Forelimb muscle (tissue), 1 donor: Measurements from ENCODE around the gene LGALS14. TPM values are rescaled to one million over a fixed set of nuclear protein-coding genes. Genes with fewer than 3 reads are reported as not detected.
"Not testable (repeated sequence)": the region's sequence is repeated elsewhere in the genome, so short reads cannot be mapped to it uniquely, and the experiment has no call there.

Source experiments
- DNase-seq: peaks from one replicate; pipeline ENCODE4 v3.0.0-alpha.2; 2013; ENCODE audit warnings: low read depth
- polyA plus RNA-seq: library from polyadenylated mRNA; unstranded; fragments of 120-200 nt; gene quantifications from one replicate; pipeline ENCODE4 v1.2.1, GENCODE V29; 2013; ENCODE audit not compliant: insufficient read length

LGALS14 gene
- polyA plus RNA-seq, 1 donor = 0.30 TPM

- DNase-seq = no peak
These were observed 8.5 kb upstream of the LGALS14 start for GRCh38 chr19:39695759-39696158.

DNA sequence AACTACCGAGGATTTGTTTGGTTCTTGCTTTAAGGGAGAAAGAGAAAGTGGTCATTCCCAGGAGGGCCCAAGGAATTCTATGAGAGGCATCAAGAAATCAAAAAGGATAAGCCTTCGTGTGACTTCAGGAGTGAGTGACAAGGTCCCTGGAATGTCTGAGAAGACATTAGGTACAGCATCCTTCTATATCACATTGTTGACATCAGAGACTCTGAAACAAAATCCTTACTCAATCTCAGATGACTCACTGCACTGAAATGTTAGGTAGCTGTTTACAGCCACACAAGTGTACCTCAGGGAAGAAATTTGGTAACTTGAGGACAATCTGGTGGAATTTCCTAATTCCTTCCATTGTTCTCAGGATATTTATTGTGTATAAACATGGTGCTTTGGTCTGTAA lies 7.9 kb upstream of the LGALS14 start:
- DNase-seq = no peak

DNA sequence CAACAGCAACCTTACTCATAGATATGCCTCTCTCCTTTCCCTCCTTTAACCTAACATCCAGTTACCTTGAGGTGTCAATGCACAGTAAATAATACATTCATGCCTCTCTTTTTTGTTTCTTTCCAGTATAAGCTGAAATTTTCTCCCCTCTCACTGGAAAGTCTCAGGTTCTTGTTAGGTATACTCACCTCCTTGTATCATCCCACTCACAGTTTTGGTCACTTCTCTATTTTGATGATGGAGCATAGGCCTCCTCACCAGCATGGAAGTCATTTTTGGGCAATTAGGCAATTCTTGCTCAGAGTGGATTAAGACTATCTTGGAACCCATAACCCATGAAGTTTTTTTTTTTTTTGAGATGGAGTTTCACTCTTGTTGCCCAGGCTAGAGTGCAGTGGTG lies 5.7 kb upstream of the LGALS14 start:
- no peak for DNase-seq

GRCh38 chr19:39701291-39701690 lies 3.0 kb upstream of the LGALS14 start:
- DNase-seq = no peak

- DNase-seq = no peak
These were observed 1.4 kb downstream of the LGALS14 start for GRCh38 chr19:39705578-39706188.

GRCh38 chr19:39708594-39708993 lies 4.3 kb downstream of the LGALS14 start:
- no peak for DNase-seq

GRCh38 chr19:39709026-39709872 lies 5.0 kb downstream of the LGALS14 start:
- no peak for DNase-seq

GRCh38 chr19:39710333-39710890 lies 6.1 kb downstream of the LGALS14 start:
- no peak for DNase-seq

- DNase-seq = not testable (repeated sequence)
These were observed 15.9 kb downstream of the LGALS14 start for GRCh38 chr19:39720144-39720543.

- DNase-seq = no peak
These were observed 21.7 kb downstream of the LGALS14 start for GRCh38 chr19:39725995-39726394.

DNA sequence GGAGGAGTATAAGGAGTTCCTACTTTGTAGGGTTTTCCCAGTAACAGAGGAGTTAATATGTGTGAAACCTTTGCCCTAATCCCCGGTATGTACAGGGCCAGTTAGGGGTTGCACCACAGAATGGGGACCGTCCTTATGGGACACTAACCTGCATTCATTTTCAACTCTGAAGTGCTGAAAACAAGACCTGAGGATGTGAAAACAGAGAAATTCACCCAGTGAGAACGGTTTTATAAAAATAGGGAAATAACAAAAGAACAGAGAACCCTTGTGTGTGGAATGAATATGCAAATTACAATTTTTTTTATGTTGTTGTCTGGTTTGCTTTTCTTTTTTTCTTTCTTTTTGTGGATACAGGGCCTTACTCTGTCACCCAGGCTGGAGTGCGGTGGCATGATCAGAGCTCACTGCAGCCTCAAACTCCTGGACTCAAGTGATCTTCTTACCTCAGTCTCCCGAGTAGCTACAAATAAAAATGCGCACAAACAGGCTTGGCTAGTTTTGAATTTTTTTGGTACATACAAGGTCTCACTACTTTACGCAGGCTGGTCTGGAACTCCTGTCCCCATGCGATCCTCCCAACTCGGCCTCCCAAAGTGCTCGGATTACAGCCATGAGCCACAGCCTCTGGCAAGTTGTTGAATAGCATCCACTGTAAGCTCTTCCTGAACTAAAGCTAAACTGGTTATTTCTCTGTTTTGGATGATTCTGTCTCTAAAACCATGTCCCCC lies 23.0 kb downstream of the LGALS14 start:
- DNase-seq = no peak

DNA sequence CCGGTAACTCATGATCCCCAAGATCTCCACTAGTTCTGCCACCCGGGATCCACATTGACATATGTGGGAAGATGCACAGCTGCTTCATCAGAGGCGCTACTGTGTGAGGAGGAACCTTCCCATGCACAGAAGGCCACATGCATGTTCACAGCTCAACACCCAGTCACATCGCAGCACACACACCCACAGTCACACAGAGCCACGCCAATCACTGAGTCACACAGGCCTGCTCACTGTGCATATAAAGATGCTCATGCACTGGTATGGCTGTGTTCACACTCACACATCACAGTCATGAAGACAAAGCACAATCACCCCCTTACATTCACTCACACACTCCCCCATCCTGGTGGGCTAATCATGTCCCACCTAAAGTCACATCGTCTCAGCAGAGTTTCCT lies 23.8 kb downstream of the LGALS14 start:
- DNase-seq = no peak

DNA sequence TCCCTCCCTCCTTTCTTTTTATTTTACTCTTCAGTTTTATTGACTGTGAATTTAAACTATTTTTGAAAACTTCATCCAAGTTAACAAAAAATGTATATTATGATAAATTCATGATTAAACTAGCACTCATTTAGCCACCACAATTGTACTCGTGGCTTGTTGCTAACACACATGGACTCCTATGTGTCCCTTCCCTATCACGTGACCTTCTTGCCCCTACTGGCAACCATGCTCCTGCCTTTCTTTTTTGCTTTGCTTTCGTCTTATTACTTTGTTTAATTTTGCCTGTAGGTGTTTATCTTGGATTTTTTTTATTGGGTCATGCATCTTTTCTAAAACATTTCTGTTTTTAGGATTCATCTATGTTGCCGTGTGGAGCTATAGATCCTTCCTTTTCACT lies 25.3 kb downstream of the LGALS14 start:
- DNase-seq = no peak

DNA sequence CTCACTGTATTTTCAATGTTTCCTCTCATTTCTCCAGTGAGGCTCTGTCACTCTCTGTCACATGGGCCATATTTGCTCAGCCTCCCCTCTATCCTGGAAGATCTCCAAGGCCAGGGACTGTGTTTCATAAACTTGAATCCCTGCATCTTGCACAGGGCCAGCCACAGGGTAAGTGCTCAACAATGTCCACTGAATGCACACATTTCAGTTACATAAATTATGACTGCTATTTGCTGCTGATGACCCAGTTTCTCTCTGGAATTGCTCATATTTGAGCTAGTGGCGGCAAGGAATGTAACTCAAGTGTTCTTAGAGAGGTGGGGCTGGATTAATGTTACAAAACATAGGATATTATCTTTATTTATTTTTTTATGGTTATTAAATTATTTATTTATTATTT lies 27.4 kb downstream of the LGALS14 start:
- DNase-seq = no peak

DNA sequence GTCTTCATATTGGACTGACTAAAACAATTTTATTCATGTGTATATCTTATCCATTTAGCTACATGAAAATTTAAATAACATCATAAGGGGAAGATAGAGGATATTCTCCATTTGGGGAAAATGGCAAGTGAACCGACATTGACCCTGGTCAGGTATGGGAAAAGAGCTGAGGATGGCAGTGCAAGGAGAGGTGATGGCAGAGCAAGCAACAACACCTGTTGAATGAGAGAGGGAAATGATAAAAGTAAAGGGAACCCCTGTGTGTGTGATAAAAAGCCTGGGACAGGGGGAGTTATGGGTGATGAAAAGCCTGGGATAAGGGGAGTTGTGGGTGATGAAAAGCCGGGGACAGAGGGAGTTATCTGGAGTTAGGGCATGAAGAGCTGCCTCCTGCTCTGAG lies 29.6 kb downstream of the LGALS14 start:
- no peak for DNase-seq

- DNase-seq = no peak
These were observed 31.4 kb downstream of the LGALS14 start for GRCh38 chr19:39735688-39736087.

- DNase-seq = no peak
These were observed 31.8 kb downstream of the LGALS14 start for GRCh38 chr19:39736088-39736487.

DNA sequence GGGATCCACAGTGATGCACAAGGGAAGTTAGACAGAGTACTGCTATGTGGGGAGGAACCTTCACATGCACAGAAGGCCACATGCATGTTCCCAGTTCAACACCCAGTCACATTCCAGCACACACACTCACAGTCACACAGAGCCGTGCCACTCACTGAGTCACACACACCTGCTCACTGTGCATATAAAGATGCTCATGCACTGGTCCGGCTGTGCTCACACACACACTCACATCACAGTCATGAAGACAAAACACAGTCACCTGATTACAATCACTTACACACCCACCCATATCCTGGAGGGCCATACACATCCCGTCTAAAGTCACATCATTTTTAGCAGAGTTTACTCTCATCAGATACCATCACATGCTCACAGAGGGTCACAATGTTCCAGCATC lies 33.1 kb downstream of the LGALS14 start:
- no peak for DNase-seq

DNA sequence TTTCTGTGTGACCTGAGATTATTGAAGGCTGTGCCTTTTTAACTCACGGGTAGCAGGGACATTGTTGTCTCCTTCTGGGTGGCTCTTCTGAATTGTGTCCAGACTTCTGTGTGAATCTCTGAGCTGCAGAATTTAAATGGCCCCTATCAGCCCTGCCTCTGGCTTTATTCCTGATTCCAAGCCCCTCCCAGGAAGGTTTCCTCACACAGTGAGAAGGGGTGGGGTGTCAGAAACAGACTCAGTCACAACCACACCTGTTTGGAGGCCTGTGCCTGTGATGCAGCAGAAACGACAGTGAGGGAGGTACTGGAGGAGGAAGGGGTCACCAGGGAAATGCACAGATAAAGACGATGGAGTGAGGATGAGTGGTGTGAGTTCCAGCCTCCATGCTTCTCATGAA lies 33.6 kb downstream of the LGALS14 start, which contains the start of gene CLC:
CLC (minus strand) TSS at position 139 of the 400 bp plus-strand sequence; CDS start at position 62, 77 bp downstream.
- no peak for DNase-seq

DNA sequence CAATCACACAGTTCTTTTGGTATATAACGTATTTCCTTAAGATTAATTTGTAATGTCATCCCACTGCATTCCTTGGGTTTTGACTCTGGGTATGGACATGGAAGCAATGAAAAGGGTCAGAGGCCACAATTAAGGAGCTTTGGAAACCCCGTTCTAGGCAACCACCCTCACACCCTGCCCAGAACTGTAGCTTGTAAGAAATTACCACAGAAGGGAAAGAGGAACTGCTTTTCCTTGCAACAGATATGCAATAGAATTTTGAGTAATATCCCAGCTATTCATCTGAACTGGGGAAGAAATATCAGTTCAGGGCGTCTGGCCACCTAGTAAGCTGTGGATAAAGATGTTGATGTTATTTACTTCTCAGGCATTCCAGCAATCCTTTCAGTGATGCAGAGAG lies 34.5 kb downstream of the LGALS14 start:
- DNase-seq = no peak

DNA sequence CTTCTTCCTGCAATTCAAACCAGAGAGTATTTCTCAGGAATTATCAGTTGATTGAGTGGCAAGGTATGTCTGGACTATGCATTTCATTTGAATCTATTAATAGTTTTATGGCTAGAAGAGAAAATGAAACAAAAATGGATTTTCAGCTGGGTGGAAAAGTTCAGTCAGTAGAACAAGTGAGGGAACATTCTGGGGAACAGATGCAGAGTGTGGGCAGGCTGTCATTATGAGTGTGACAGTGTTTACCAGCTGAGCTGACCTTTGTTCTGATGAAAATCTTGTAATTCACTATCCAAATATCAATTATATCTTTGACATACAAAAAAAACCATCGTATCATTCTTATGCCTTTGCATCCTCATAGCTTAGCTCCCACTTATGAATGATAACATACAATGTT lies 36.1 kb downstream of the LGALS14 start:
- no peak for DNase-seq

- DNase-seq = no peak
These were observed 41.4 kb downstream of the LGALS14 start for GRCh38 chr19:39745643-39746042.
